Subcutaneous adipose tissue (tissue), 4 donors: ENCODE results near the gene PSPN. TPM values are rescaled to one million over a fixed set of nuclear protein-coding genes. Genes with fewer than 3 reads are reported as not detected.

Experiments
- small RNA-seq: library from RNA; depleted of rRNA; stranded (forward); fragments of <200 nt; gene quantifications from one replicate; pipeline ENCODE3, GENCODE V24; 2016
- total RNA-seq, 4 donors: library from RNA; depleted of rRNA; stranded (reverse); fragments of >200 nt; gene quantifications; one replicate each; pipeline ENCODE4 v1.1.0, GENCODE V29; 2016
- TF ChIP-seq, protein P1 (sequence below): fragments of 450-650 bp; IDR thresholded peaks from one replicate; pipeline ENCODE4 v1.5.1; 2016; ENCODE audit warnings: low read depth, mild to moderate bottlenecking, control low read depth, antibody characterized with exemption, moderate library complexity

Gene PSPN
- total RNA-seq, 4 donors from 2014 or later = 0.16 to 1.5 (median 0.78) TPM

- TF ChIP-seq, protein P1, sequence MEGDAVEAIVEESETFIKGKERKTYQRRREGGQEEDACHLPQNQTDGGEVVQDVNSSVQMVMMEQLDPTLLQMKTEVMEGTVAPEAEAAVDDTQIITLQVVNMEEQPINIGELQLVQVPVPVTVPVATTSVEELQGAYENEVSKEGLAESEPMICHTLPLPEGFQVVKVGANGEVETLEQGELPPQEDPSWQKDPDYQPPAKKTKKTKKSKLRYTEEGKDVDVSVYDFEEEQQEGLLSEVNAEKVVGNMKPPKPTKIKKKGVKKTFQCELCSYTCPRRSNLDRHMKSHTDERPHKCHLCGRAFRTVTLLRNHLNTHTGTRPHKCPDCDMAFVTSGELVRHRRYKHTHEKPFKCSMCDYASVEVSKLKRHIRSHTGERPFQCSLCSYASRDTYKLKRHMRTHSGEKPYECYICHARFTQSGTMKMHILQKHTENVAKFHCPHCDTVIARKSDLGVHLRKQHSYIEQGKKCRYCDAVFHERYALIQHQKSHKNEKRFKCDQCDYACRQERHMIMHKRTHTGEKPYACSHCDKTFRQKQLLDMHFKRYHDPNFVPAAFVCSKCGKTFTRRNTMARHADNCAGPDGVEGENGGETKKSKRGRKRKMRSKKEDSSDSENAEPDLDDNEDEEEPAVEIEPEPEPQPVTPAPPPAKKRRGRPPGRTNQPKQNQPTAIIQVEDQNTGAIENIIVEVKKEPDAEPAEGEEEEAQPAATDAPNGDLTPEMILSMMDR = no peak
These were observed 41.0 kb downstream of the PSPN start for GRCh38 chr19:6334490-6335285.

DNA sequence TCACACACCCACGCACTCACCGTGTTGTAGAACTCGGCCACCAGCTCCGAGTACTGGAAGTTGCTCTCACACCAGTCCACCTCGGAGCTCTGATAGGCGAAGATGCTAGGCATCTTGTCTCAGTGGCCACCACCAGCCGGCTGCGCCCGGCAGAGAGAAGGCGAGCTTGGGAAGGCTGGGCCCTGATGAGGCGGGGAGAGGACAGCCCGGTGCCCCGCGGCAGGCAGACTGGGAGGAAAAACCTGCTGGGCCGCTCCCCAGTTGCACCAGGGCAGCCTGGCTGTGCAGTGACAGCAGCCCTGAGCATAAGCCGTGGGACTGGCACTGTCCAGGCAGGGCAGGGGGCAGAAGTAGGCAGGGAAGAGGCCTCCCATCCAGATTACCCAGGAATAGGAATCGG is 42.3 kb downstream of the PSPN start, which contains the start of gene ACER1:
Gene ACER1, minus strand, starts transcription at position 174 of the 400 bp plus-strand sequence. Its CDS starts 61 bp downstream, at position 113.
- TF ChIP-seq, protein P1 = no peak

GRCh38 chr19:6326815-6327214 is 48.9 kb downstream of the PSPN start:
- TF ChIP-seq, protein P1 = no peak

- TF ChIP-seq, protein P1 = no peak
These were observed 50.1 kb downstream of the PSPN start for GRCh38 chr19:6325614-6326013.

Small RNA genes within 50 kb of the gene (small RNA-seq; reads per million reads assigned to genes)
- gene MIR6790 (not detected), gene MIR6885 (not detected)

Other genes starting within 250 kb of the PSPN start
- under 1 TPM in 2 of 4 donors, not detected in 2; 0.57 to 0.68 TPM for gene ACSBG2, start 240.3 kb downstream of the PSPN start, total RNA-seq
- 10 to 100 TPM in 2 of 4 donors, 1 to 10 TPM in 2; 7.0 to 19.0 (median 10.4) TPM for gene MLLT1, start 96.0 kb downstream of the PSPN start, total RNA-seq
- gene ACER1, start 42.3 kb downstream of the PSPN start, total RNA-seq = under 1 TPM in 1 of 4 donors, not detected in 3; 0.44 TPM
- gene CLPP, start 14.4 kb downstream of the PSPN start, total RNA-seq = 10 to 100 TPM; 41.1 to 88.4 (median 56.2) TPM
- 10 to 100 TPM; 26.9 to 78.9 (median 60.2) TPM for gene ALKBH7, start 3.1 kb downstream of the PSPN start, total RNA-seq
- 10 to 100 TPM; 27.9 to 41.6 (median 33.8) TPM for gene GTF2F1, start 17.2 kb upstream of the PSPN start, total RNA-seq
- gene KHSRP, start 48.9 kb upstream of the PSPN start, total RNA-seq = 100 to 1,000 TPM in 1 of 4 donors, 10 to 100 TPM in 3; 44.7 to 114 (median 61.6) TPM
- gene SLC25A41, start 57.8 kb upstream of the PSPN start, total RNA-seq = not detected
- gene SLC25A23, start 83.9 kb upstream of the PSPN start, total RNA-seq = 10 to 100 TPM; 14.3 to 50.9 (median 23.9) TPM
- gene CRB3, start 88.3 kb upstream of the PSPN start, total RNA-seq = 1 to 10 TPM in 1 of 4 donors, not detected in 3; 1.0 TPM
- 1 to 10 TPM; 2.4 to 8.0 (median 4.0) TPM for gene DENND1C, start 105.9 kb upstream of the PSPN start, total RNA-seq
- gene TUBB4A, start 126.4 kb upstream of the PSPN start, total RNA-seq = under 1 TPM in 1 of 4 donors, not detected in 3; 0.22 TPM
- 1 to 10 TPM in 2 of 4 donors, not detected in 2; 1.5 to 3.7 TPM for gene TNFSF9, start 155.1 kb upstream of the PSPN start, total RNA-seq
- not detected for gene CD70, start 215.2 kb upstream of the PSPN start, total RNA-seq